ENCODE data around the gene TAAR8. TPM values are rescaled to one million over a fixed set of nuclear protein-coding genes. Genes with fewer than 3 reads are reported as not detected.
"Not testable (repeated sequence)": the region's sequence is repeated elsewhere in the genome, so short reads cannot be mapped to it uniquely, and the experiment has no call there.

Gene TAAR8
- total and polyA plus RNA-seq, 5 donors from 2014 or later = not detected

GRCh38 chr6:132526461-132526860 is 26.0 kb upstream of the TAAR8 start:
- Histone ChIP-seq H3K36me3 (ENCODE audit: control insufficient read depth, insufficient read depth, low read length) (no peaks in the 10 kb centered on the region), H3K9me3 (ENCODE audit: control insufficient read depth in 2 of 2, low read length in 2 of 2) (no peaks in the 10 kb centered on the region), H3K4me3 (ENCODE audit: low read depth, low read length) (no peak overlapping the region), H3K27ac (ENCODE audit: insufficient read depth, low read length, poor library complexity, severe bottlenecking) (no peak overlapping the region), H3K27me3 (ENCODE audit: control insufficient read depth, insufficient read depth, low read length) (peaks cover 16% of the 10 kb centered on the region), H3K4me1 (ENCODE audit: control insufficient read depth, insufficient read depth, low read length, poor library complexity, severe bottlenecking) (no peaks in the 10 kb centered on the region)
- Mint-ChIP-seq H3K27ac (no peak overlapping the region), H3K4me3 (no peak overlapping the region), H3K27me3 (peaks cover 70% of the 10 kb centered on the region), H3K9me3 (peaks cover 0 to 1% (median 0%) of the 10 kb centered on the region in 7 donors), H3K4me1 (peaks cover 0 to 3% (median 1%) of the 10 kb centered on the region in 4 donors), H3K36me3 (no peaks in the 10 kb centered on the region)
- DNase-seq = no peak
- no peak for ATAC-seq (ENCODE audit: low read depth in 2 of 2)

- Histone ChIP-seq H3K27ac (ENCODE audit: insufficient read depth, low read length, poor library complexity, severe bottlenecking) (no peak overlapping the region), H3K4me1 (ENCODE audit: control insufficient read depth, insufficient read depth, low read length, poor library complexity, severe bottlenecking) (no peaks in the 10 kb centered on the region), H3K9me3 (ENCODE audit: control insufficient read depth in 2 of 2, low read length in 2 of 2) (no peaks in the 10 kb centered on the region), H3K36me3 (ENCODE audit: control insufficient read depth, insufficient read depth, low read length) (no peaks in the 10 kb centered on the region), H3K4me3 (ENCODE audit: low read depth, low read length) (no peak overlapping the region), H3K27me3 (ENCODE audit: control insufficient read depth, insufficient read depth, low read length) (peaks cover 16% of the 10 kb centered on the region)
- no peak for DNase-seq
- Mint-ChIP-seq H3K4me1 (peaks cover 0 to 3% (median 1%) of the 10 kb centered on the region in 4 donors), H3K9me3 (peaks cover 0 to 1% (median 0%) of the 10 kb centered on the region in 7 donors), H3K27ac (no peak overlapping the region), H3K4me3 (no peak overlapping the region), H3K36me3 (no peaks in the 10 kb centered on the region), H3K27me3 (peaks cover 65% of the 10 kb centered on the region)
- ATAC-seq (ENCODE audit: low read depth in 2 of 2) = no peak
Measured at GRCh38 chr6:132527791-132528190, 24.7 kb upstream of the TAAR8 start.

GRCh38 chr6:132530293-132530974 is 22.0 kb upstream of the TAAR8 start:
- H3K36me3 Mint-ChIP-seq = no peaks in the 10 kb centered on the region
- Histone ChIP-seq H3K4me3 (ENCODE audit: low read depth, low read length) (no peak overlapping the region), H3K27me3 (ENCODE audit: control insufficient read depth, insufficient read depth, low read length) (peaks cover 2% of the 10 kb centered on the region), H3K36me3 (ENCODE audit: control insufficient read depth, insufficient read depth, low read length) (no peaks in the 10 kb centered on the region), H3K27ac (ENCODE audit: insufficient read depth, low read length, poor library complexity, severe bottlenecking) (no peak overlapping the region), H3K4me1 (ENCODE audit: control insufficient read depth, insufficient read depth, low read length, poor library complexity, severe bottlenecking) (no peaks in the 10 kb centered on the region), H3K9me3 (ENCODE audit: control insufficient read depth in 2 of 2, low read length in 2 of 2) (no peaks in the 10 kb centered on the region)
- peak; percentile 44 to 71 for ATAC-seq (ENCODE audit: low read depth in 2 of 2)
- H3K4me1 Mint-ChIP-seq = peaks cover 0 to 3% (median 1%) of the 10 kb centered on the region in 4 donors
- peak; percentile 55 to 77 (median 68) for DNase-seq
- H3K4me3 Mint-ChIP-seq = no peak overlapping the region
- H3K27ac Mint-ChIP-seq = no peak overlapping the region
- H3K9me3 Mint-ChIP-seq = peaks cover 0 to 2% (median 0%) of the 10 kb centered on the region in 7 donors
- H3K27me3 Mint-ChIP-seq = peaks cover 56% of the 10 kb centered on the region

GRCh38 chr6:132534546-132534945 is 17.9 kb upstream of the TAAR8 start:
- ATAC-seq (ENCODE audit: low read depth in 2 of 2); H3K27ac Mint-ChIP-seq: not testable (repeated sequence)
- peaks cover 55% of the 10 kb centered on the region for H3K27me3 Mint-ChIP-seq

GRCh38 chr6:132537145-132537544 is 15.3 kb upstream of the TAAR8 start:
- H3K9me3 ChIP-seq (ENCODE audit: control insufficient read depth in 2 of 2, low read length in 2 of 2) = no peaks in the 10 kb centered on the region
- no peaks in the 10 kb centered on the region for H3K4me1 ChIP-seq (ENCODE audit: control insufficient read depth, insufficient read depth, low read length, poor library complexity, severe bottlenecking)
- Mint-ChIP-seq H3K27me3 (peaks cover 60% of the 10 kb centered on the region), H3K4me3 (no peak overlapping the region), H3K4me1 (no peaks in the 10 kb centered on the region), H3K27ac (no peak overlapping the region), H3K9me3 (peaks cover 0 to 2% (median 0%) of the 10 kb centered on the region in 7 donors), H3K36me3 (no peaks in the 10 kb centered on the region)
- H3K4me3 ChIP-seq (ENCODE audit: low read depth, low read length) = no peak overlapping the region
- no peaks in the 10 kb centered on the region for H3K36me3 ChIP-seq (ENCODE audit: control insufficient read depth, insufficient read depth, low read length)
- DNase-seq (no peak), ATAC-seq (ENCODE audit: low read depth in 2 of 2) (no peak)
- no peak overlapping the region for H3K27ac ChIP-seq (ENCODE audit: insufficient read depth, low read length, poor library complexity, severe bottlenecking)
- peaks cover 15% of the 10 kb centered on the region for H3K27me3 ChIP-seq (ENCODE audit: control insufficient read depth, insufficient read depth, low read length)

More at GRCh38 chr6:132534546-132534945, 17.9 kb upstream of the TAAR8 start:
- not testable (repeated sequence) for H3K4me3 ChIP-seq (ENCODE audit: low read depth, low read length); H3K4me3 Mint-ChIP-seq; DNase-seq; H3K27ac ChIP-seq (ENCODE audit: insufficient read depth, low read length, poor library complexity, severe bottlenecking); H3K9me3 Mint-ChIP-seq; H3K27me3 ChIP-seq (ENCODE audit: control insufficient read depth, insufficient read depth, low read length); H3K36me3 ChIP-seq (ENCODE audit: control insufficient read depth, insufficient read depth, low read length); H3K4me1 ChIP-seq (ENCODE audit: control insufficient read depth, insufficient read depth, low read length, poor library complexity, severe bottlenecking); H3K9me3 ChIP-seq (ENCODE audit: control insufficient read depth in 2 of 2, low read length in 2 of 2); H3K36me3 Mint-ChIP-seq; H3K4me1 Mint-ChIP-seq

GRCh38 chr6:132537977-132538376 is 14.5 kb upstream of the TAAR8 start, which contains the start of gene TAAR9:
TSS of gene TAAR9 (plus strand) at chr6:132538277. CDS start at chr6:132538290, 13 bp downstream.
- DNase-seq (no peak), ATAC-seq (ENCODE audit: low read depth in 2 of 2) (no peak)
- no peak within 1 kb of the TSS for H3K27ac Mint-ChIP-seq
- no peak within 1 kb of the TSS for H3K4me3 Mint-ChIP-seq
- Histone ChIP-seq H3K27ac (ENCODE audit: insufficient read depth, low read length, poor library complexity, severe bottlenecking) (no peak within 1 kb of the TSS), H3K9me3 (ENCODE audit: control insufficient read depth in 2 of 2, low read length in 2 of 2) (no peaks in the 10 kb centered on the region), H3K27me3 (ENCODE audit: control insufficient read depth, insufficient read depth, low read length) (peaks cover 15% of the 10 kb centered on the region), H3K4me1 (ENCODE audit: control insufficient read depth, insufficient read depth, low read length, poor library complexity, severe bottlenecking) (no peaks in the 10 kb centered on the region), H3K36me3 (ENCODE audit: control insufficient read depth, insufficient read depth, low read length) (no peaks in the 10 kb centered on the region), H3K4me3 (ENCODE audit: low read depth, low read length) (no peak within 1 kb of the TSS)
- H3K27me3 Mint-ChIP-seq = peaks cover 56% of the 10 kb centered on the region
- no peaks in the 10 kb centered on the region for H3K36me3 Mint-ChIP-seq
- H3K4me1 Mint-ChIP-seq = no peaks in the 10 kb centered on the region
- peaks cover 0 to 2% (median 0%) of the 10 kb centered on the region in 7 donors for H3K9me3 Mint-ChIP-seq

- no peaks in the 10 kb centered on the region for H3K36me3 ChIP-seq (ENCODE audit: control insufficient read depth, insufficient read depth, low read length)
- Mint-ChIP-seq H3K27me3 (peaks cover 37% of the 10 kb centered on the region), H3K4me3 (no peak overlapping the region), H3K9me3 (no peaks in the 10 kb centered on the region), H3K36me3 (no peaks in the 10 kb centered on the region), H3K27ac (no peak overlapping the region), H3K4me1 (no peaks in the 10 kb centered on the region)
- H3K4me3 ChIP-seq (ENCODE audit: low read depth, low read length) = no peak overlapping the region
- DNase-seq (no peak), ATAC-seq (ENCODE audit: low read depth in 2 of 2) (no peak)
- no peak overlapping the region for H3K27ac ChIP-seq (ENCODE audit: insufficient read depth, low read length, poor library complexity, severe bottlenecking)
- H3K9me3 ChIP-seq (ENCODE audit: control insufficient read depth in 2 of 2, low read length in 2 of 2) = no peaks in the 10 kb centered on the region
- no peaks in the 10 kb centered on the region for H3K4me1 ChIP-seq (ENCODE audit: control insufficient read depth, insufficient read depth, low read length, poor library complexity, severe bottlenecking)
- peaks cover 22% of the 10 kb centered on the region for H3K27me3 ChIP-seq (ENCODE audit: control insufficient read depth, insufficient read depth, low read length)
Measured at GRCh38 chr6:132544826-132545225, 7.6 kb upstream of the TAAR8 start.
